Thyroid gland (tissue), 4 donors: ENCODE data around the gene SETDB1.

ENCODE experiments used
- POLR2A ChIP-seq, 2 donors: fragments of 450-650 bp; IDR thresholded peaks; one replicate each; pipeline ENCODE4 v1.6.1; 2017; ENCODE audit warnings: antibody characterized with exemption in 2 of 2, mild to moderate bottlenecking in 2 of 2, moderate library complexity in 1 of 2
- TF ChIP-seq, protein P1 (sequence below), 6 experiments: fragments of 200-600 bp in 3 of 6; fragments of 450-650 bp in 3 of 6; sonication (generic) in 3 of 6; IDR thresholded peaks; one replicate each; pipeline ENCODE4 v1.5.1; 2016 to 2019; ENCODE audit warnings: antibody characterized with exemption in 6 of 6, mild to moderate bottlenecking in 2 of 6, inconsistent platforms in 1 of 6, moderate library complexity in 1 of 6

DNA sequence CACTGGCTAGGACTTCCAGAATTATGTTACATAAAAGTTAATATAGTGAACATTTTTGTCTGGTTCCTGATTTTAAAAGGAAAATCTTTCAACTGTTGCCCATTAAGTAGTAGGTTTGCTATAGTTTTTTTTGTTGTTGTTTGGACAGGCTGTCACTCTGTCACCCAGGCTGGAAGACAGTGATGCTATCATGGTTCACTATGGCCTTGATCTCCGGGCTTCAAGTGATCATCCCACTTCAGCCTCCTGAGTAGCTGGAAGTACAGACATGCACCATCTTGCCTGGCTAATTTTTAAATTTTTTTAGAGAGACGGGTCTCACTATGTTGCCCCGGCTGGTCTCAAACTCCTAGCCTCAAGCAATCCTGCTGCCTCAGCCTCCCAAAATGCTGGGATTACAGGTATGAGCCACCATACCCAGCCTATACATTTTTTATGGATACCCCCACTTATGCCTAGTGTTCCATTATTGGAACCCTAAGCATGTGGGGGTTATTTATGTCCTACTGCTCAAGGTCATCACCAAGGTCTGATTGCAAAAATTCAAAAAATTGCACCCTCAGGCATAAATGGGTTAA is 32.7 kb upstream of the SETDB1 start:
- no peak for TF ChIP-seq POLR2A (IDR thresholded peaks at IDR 0.05)
- TF ChIP-seq, protein P1, sequence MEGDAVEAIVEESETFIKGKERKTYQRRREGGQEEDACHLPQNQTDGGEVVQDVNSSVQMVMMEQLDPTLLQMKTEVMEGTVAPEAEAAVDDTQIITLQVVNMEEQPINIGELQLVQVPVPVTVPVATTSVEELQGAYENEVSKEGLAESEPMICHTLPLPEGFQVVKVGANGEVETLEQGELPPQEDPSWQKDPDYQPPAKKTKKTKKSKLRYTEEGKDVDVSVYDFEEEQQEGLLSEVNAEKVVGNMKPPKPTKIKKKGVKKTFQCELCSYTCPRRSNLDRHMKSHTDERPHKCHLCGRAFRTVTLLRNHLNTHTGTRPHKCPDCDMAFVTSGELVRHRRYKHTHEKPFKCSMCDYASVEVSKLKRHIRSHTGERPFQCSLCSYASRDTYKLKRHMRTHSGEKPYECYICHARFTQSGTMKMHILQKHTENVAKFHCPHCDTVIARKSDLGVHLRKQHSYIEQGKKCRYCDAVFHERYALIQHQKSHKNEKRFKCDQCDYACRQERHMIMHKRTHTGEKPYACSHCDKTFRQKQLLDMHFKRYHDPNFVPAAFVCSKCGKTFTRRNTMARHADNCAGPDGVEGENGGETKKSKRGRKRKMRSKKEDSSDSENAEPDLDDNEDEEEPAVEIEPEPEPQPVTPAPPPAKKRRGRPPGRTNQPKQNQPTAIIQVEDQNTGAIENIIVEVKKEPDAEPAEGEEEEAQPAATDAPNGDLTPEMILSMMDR (IDR thresholded peaks at IDR 0.05), result no peak
